Fibroblast of skin of left biceps (primary cell): ENCODE results near the gene CTSL.

Source experiments
- DNase-seq, 2 experiments: peaks; one replicate each; pipeline ENCODE4 v3.0.0-alpha.2; 2013; ENCODE audit warnings: low read depth in 2 of 2

Gene CTSL

DNA sequence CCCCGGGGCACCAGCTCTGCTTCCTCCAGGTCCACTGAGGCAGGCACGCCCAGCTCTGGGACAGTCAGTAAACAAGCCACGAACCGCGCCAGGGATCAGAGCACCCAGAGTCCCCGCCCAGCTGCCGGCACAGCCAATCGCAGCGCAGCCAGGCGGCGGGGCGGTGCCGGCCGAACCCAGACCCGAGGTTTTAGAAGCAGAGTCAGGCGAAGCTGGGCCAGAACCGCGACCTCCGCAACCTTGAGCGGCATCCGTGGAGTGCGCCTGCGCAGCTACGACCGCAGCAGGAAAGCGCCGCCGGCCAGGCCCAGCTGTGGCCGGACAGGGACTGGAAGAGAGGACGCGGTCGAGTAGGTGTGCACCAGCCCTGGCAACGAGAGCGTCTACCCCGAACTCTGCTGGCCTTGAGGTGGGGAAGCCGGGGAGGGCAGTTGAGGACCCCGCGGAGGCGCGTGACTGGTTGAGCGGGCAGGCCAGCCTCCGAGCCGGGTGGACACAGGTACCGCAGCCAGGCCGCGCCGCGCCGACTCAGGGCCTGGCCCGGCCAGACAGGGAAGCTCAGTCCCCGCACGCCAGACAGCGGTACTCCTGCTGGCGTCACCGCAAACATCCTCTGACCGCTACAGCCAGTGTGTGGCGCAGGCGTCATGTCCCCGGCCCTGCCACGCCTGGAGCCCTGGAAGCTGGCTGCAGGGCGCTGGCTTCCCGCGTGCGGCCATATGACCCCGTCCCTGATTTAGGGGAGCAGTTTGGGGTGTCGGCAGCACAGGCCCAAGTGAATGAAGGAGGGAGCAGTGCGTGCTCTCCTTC lies at the start of gene CTSL:
Gene CTSL (plus strand): TSS at position 220 of the 810 bp plus-strand sequence. CDS start 1,485 bp downstream, outside the sequence.
- DNase-seq = peak in 1 of 2 experiments; percentile 43

GRCh38 chr9:87676976-87677775 lies 48.7 kb upstream of the CTSL start:
- DNase-seq = no peak

- no peak for DNase-seq
These were observed 47.9 kb upstream of the CTSL start for GRCh38 chr9:87677776-87678587.

GRCh38 chr9:87678650-87679355 lies 47.1 kb upstream of the CTSL start:
- DNase-seq = peak; percentile 38 to 45

- DNase-seq = no peak
These were observed 44.5 kb upstream of the CTSL start for GRCh38 chr9:87681271-87682061.

DNA sequence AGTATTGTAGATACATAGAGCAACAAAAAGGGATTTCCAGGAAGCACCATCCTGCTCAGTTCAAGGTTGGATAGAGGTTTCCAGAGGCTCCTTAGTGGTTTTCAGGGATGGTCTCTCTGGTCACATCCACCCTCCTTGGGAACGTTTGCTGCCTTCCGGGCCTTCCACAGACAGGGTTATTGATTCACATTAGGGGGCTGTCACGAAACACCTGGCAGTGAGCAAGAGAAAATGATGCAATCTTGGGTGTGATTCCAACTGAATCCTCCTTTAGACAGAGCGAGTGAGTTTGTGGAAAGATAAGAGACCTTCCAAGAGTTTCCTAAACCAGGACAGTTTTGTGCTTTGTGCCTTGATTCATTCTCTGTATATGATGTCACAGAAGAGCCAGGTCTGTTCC lies 43.8 kb upstream of the CTSL start:
- DNase-seq = no peak

DNA sequence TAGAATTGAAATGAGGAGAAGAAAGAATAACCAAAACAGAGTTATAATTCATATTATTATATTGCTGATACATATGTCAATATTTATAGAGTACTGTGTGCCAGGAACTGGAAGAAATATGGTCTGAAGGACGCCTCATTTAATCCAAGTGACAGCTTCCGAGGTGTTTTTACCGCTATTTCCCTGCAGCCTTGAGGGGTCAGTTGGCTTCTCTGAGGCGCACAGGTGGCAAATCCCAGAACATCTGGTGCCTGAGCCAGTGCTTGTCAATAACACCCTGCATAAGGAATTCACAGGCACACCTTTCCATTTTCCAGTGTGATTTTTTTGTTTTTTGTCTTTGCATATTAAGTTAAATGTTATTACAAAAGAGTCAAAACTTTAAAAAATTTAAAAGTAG lies 43.3 kb upstream of the CTSL start:
- no peak for DNase-seq

GRCh38 chr9:87683751-87684626 lies 41.9 kb upstream of the CTSL start:
- no peak for DNase-seq

DNA sequence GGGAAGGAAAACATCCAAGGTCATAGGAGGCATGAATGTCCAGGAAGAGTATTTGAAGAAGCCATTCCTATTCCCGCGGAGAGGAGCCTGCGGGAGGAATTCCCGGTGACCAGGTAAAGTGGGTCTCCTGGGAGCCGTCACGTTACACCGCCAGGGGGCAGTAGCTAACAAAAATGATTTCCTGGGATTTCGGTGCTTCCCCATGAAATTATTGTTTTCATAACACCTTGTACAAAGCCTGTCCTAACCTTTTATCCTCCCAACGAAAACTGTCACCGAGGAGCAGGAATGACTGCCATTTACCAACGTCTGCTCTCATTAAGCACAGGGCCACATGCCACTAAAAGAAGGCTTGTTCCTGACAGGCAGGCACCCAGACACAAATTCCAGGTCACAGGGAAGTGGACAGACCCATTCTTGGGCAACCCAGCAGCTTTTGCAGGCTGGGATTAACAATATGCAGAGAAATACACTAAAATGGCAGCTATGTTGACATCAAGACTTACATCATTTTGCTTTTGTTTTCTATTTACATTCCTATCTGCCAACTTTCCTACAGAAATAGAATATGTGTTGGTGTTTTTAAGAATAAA lies 41.2 kb upstream of the CTSL start:
- DNase-seq = no peak

DNA sequence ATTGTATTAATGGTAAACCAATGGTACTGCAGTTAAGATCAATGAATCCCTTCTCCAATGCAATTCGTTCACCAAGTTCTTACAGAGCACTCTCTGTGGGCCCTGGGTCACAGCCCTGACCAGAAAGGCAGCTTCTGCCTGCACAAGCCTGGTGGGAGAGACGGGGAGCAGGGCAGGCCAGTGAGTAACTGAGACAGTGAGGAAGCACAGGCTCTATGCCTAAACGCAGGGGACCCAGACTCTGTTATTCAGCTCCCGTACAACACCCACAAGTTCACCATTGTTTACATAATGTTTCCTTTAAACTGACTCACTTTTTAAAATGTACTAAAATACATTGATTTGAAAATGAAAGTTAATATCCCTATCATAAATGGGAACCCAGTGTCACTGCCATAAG lies 40.5 kb upstream of the CTSL start:
- no peak for DNase-seq

DNA sequence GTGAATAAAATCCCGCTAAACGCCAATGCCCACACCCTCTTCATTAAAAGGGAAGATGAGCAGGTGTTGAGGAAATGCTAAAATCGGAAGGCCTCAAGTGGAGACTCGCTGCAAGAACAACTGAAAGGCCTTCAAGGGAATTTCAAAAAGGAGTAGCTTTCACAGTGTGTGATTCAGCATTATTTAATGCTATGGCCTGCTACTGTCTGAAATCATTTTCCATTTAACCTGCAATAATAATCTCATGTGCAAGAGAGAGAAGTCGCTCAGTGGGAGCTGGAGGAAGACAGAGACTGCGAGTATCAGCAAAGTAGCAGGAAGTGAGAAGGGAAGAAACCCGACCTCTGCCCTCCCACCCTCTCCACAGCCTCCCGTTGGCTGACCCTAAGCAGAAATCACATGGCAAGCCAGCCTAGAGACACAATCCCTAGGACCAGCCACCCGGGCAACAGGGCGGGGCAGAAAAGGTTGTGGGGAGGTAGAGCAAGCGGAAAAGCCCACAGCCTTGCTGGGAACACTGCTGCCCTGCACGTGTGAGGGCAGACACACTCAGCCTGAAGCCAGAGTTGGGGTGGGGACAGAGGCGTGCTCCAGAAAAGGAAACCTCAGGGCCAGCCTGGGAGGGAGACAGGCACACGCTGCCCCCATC lies 39.9 kb upstream of the CTSL start:
- no peak for DNase-seq

DNA sequence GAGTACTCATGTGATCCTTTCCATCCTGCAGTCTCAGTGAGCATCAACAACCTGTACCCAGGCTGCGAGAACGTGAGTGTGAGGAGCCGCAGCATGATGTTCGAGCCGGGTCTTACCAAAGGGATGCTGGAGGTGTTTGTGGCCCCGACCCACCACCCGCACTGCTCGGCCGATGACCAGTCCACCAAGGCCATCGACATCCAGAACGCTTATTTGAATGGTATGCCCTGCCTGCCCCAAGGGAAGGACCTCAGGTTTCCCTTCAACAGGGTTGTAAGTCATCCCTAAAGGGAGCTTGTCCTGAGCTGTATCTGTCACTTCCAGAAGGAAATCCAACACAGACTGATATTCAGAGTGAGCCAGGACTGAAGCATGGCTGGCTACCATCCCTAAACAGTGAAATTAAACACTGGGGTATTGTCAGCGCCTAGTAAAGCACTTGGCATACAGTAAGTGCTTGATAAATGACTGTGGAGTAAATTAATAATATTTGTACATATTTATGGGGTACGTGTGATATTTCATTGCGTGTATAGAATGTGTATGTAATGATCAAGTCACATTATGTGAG lies 39.3 kb upstream of the CTSL start:
- DNase-seq = no peak

DNA sequence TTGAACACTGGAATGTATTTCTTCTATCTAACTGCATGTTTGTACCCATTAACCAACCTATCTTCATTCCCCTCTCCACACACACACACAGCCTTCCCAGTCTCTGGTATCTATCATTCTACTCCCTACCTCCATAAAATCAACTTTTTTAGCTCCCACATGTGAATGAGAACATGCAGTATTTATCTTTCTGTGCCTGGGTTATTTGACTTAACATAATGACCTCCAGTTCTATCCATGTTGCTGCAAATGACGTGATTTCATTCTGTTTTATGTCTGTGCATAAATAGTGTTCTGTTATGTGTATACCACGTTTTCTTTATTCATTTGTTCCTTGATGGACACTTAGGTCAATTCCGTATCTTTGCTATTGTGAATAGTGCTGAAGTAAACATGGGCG lies 38.7 kb upstream of the CTSL start:
- no peak for DNase-seq

DNA sequence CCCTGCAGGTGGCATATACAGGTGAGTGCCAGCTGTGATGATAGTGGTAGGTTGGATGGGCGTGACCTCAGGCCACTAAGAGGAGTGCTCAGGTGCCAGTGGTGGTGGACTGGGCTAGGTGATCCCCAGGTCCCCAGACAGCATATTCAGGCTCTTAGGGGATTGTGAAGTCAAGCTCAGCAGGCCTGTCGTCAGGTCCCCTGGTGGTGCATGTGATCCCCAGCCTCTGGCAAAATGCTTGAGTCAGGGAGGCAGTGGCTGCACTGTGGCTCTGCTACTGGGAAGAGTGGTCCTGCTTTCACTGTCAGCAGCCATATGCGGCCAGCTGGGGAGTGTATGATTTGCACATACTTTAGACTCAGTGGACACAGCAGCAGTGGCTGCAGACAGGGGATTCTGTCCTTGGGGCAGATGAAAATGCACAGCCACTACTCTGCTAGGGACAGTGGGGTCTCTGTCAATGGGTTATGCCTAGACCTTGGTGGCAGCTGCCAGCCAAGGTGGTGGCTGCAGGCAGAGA lies 31.6 kb upstream of the CTSL start:
- DNase-seq = no peak

DNA sequence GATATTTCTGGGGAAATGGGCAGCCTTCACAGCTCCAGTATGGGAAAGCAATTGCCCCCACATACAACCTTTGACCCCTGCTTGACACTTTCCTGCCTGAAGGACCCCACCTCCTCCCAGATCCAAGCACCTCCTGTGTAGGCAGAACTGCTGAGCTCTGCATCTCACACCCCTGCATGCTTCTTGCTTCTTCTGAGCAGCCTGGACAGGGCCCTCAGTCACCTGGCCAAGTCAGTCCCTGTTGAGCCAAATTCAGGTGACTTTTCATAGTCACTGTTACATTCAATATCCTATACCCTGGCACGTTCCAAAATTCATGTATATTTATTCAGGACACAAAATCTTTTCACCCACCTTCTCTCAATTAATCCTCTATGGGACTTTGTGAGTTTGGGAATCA lies 30.4 kb upstream of the CTSL start:
- no peak for DNase-seq

DNA sequence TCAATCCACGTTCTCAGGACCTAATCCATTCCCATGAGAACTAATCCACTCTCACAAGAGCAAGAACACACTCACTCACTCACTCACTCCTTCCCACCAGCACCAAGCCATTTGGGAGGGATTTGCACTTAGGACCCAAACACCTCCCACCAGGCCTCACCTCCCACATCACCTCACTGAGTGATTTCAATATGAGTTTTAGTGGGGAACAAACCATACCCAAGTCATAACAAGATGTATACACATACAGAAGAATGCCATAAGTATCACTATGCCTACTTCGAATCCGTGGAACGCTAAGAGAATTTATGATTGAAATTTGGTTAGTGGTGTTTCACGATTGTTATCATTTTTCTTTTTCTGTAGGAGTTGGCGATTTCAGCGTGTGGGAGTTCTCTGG lies 29.3 kb upstream of the CTSL start:
- DNase-seq = no peak

GRCh38 chr9:87698069-87698809 lies 27.7 kb upstream of the CTSL start:
- no peak for DNase-seq

GRCh38 chr9:87699835-87700234 lies 26.1 kb upstream of the CTSL start:
- no peak for DNase-seq
